Brain microvascular endothelial cell (primary cell): ENCODE results near the gene ZBTB21.

Experiments used
- DNase-seq: peaks from one replicate; pipeline ENCODE4 v3.0.0-alpha.2; 2020
- H3K27ac ChIP-seq: fragments of 250-450 bp; sonication (Bioruptor Pico); 2 replicates; pipeline ENCODE4 v1.5.1; 2020; ENCODE audit warnings: mild to moderate bottlenecking, moderate library complexity
- H3K27me3 ChIP-seq: fragments of 250-450 bp; sonication (Bioruptor Pico); replicated peaks from 2 replicates; pipeline ENCODE4 v1.5.1; 2020; ENCODE audit warnings: mild to moderate bottlenecking
- H3K36me3 ChIP-seq: fragments of 250-450 bp; sonication (Bioruptor Pico); replicated peaks from 2 replicates; pipeline ENCODE4 v1.5.1; 2020; ENCODE audit warnings: mild to moderate bottlenecking
- H3K4me3 ChIP-seq: 2 replicates; pipeline ENCODE4 v1.5.1; 2011; ENCODE audit warnings: low read depth, mild to moderate bottlenecking, control low read depth, low read length, moderate library complexity
- CTCF ChIP-seq: IDR thresholded peaks from 2 replicates; pipeline ENCODE4 v1.5.1; 2011; ENCODE audit warnings: low read depth, mild to moderate bottlenecking, moderate library complexity, low read length, control low read depth, inconsistent platforms; ENCODE audit errors: missing control alignments
- in situ Hi-C: cut with HindIII; loops from 2 replicates; pipeline ENCODE4 v1.10.0; 2017; ENCODE audit warnings: low sequenced_read_pairs, low pct_ligation_motif_present

ZBTB21 gene

GRCh38 chr21:41966041-41966833 is 43.9 kb downstream of the ZBTB21 start:
- H3K27me3 ChIP-seq = no peaks in the 10 kb centered on the region
- H3K36me3 ChIP-seq = no peaks in the 10 kb centered on the region
- TF ChIP-seq CTCF = no peak
- no peak overlapping the region for H3K4me3 ChIP-seq
- no peak for DNase-seq
- in situ Hi-C loops = no loop called here
- H3K27ac ChIP-seq = no peak overlapping the region

GRCh38 chr21:41965461-41966013 is 44.6 kb downstream of the ZBTB21 start:
- Histone ChIP-seq H3K36me3 (no peaks in the 10 kb centered on the region), H3K27ac (no peak overlapping the region), H3K27me3 (no peaks in the 10 kb centered on the region), H3K4me3 (no peak overlapping the region)
- in situ Hi-C loops = no loop called here
- no peak for TF ChIP-seq CTCF
- no peak for DNase-seq

GRCh38 chr21:41965045-41965444 is 45.1 kb downstream of the ZBTB21 start:
- TF ChIP-seq CTCF = no peak
- H3K36me3 ChIP-seq = no peaks in the 10 kb centered on the region
- H3K27me3 ChIP-seq = no peaks in the 10 kb centered on the region
- no peak overlapping the region for H3K27ac ChIP-seq
- DNase-seq = no peak
- in situ Hi-C loops = no loop called here
- H3K4me3 ChIP-seq = no peak overlapping the region

GRCh38 chr21:41964171-41964570 is 46.0 kb downstream of the ZBTB21 start:
- Histone ChIP-seq H3K4me3 (no peak overlapping the region), H3K36me3 (no peaks in the 10 kb centered on the region), H3K27ac (no peak overlapping the region), H3K27me3 (no peaks in the 10 kb centered on the region)
- in situ Hi-C loops = no loop called here
- no peak for TF ChIP-seq CTCF
- no peak for DNase-seq

- no peak for TF ChIP-seq CTCF
- DNase-seq = no peak
- Histone ChIP-seq H3K27me3 (no peaks in the 10 kb centered on the region), H3K36me3 (no peaks in the 10 kb centered on the region), H3K27ac (no peak overlapping the region), H3K4me3 (no peak overlapping the region)
- in situ Hi-C loops = no loop called here
These were observed 47.7 kb downstream of the ZBTB21 start for GRCh38 chr21:41962425-41962966.
